Measurements from ENCODE around the gene ZFHX3. TPM values are rescaled to one million over a fixed set of nuclear protein-coding genes. Genes with fewer than 3 reads are reported as not detected.

ZFHX3 gene
- total and polyA plus RNA-seq, 2 of the 8 experiments (the other 6 are each of a cell fraction or from before 2014, with no cell fraction given): 0.08 to 0.99 TPM

DNA sequence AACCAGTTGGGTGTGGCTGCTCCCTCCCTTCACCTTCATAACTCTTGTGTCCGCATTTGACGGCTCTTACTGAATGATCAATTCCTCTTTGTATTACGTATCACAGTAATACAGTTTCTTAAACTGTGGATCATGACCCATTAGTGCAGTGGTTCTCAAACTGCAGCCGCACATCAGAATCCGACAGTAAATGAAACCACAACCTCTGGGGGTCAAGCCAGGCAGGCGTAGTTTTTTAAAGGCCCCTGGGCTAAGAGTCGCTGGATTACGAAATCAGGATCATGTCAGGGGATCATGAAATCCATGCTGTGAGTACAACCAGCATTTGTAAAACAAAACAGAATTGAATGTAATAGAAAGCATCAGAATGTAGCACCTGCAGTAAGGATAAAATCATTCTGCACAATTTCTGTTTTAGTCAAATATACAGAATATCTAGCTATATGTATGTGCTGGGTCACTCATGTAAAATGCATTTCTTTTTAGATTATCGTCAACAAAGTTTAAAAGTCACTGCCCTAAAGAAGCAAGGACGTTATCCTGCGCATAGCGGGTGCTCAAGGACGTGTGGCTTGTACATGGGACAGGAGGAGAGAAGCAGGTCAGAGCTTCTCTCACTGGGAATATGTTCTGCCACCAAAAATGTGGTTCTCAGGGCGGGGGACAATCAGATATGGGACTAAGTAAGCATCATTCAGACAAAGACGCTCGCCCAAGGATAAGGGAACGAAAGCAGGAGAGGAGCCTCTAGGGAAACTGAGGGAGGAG, 113.1 kb downstream of the ZFHX3 start (continued):
- TF ChIP-seq, protein P1, sequence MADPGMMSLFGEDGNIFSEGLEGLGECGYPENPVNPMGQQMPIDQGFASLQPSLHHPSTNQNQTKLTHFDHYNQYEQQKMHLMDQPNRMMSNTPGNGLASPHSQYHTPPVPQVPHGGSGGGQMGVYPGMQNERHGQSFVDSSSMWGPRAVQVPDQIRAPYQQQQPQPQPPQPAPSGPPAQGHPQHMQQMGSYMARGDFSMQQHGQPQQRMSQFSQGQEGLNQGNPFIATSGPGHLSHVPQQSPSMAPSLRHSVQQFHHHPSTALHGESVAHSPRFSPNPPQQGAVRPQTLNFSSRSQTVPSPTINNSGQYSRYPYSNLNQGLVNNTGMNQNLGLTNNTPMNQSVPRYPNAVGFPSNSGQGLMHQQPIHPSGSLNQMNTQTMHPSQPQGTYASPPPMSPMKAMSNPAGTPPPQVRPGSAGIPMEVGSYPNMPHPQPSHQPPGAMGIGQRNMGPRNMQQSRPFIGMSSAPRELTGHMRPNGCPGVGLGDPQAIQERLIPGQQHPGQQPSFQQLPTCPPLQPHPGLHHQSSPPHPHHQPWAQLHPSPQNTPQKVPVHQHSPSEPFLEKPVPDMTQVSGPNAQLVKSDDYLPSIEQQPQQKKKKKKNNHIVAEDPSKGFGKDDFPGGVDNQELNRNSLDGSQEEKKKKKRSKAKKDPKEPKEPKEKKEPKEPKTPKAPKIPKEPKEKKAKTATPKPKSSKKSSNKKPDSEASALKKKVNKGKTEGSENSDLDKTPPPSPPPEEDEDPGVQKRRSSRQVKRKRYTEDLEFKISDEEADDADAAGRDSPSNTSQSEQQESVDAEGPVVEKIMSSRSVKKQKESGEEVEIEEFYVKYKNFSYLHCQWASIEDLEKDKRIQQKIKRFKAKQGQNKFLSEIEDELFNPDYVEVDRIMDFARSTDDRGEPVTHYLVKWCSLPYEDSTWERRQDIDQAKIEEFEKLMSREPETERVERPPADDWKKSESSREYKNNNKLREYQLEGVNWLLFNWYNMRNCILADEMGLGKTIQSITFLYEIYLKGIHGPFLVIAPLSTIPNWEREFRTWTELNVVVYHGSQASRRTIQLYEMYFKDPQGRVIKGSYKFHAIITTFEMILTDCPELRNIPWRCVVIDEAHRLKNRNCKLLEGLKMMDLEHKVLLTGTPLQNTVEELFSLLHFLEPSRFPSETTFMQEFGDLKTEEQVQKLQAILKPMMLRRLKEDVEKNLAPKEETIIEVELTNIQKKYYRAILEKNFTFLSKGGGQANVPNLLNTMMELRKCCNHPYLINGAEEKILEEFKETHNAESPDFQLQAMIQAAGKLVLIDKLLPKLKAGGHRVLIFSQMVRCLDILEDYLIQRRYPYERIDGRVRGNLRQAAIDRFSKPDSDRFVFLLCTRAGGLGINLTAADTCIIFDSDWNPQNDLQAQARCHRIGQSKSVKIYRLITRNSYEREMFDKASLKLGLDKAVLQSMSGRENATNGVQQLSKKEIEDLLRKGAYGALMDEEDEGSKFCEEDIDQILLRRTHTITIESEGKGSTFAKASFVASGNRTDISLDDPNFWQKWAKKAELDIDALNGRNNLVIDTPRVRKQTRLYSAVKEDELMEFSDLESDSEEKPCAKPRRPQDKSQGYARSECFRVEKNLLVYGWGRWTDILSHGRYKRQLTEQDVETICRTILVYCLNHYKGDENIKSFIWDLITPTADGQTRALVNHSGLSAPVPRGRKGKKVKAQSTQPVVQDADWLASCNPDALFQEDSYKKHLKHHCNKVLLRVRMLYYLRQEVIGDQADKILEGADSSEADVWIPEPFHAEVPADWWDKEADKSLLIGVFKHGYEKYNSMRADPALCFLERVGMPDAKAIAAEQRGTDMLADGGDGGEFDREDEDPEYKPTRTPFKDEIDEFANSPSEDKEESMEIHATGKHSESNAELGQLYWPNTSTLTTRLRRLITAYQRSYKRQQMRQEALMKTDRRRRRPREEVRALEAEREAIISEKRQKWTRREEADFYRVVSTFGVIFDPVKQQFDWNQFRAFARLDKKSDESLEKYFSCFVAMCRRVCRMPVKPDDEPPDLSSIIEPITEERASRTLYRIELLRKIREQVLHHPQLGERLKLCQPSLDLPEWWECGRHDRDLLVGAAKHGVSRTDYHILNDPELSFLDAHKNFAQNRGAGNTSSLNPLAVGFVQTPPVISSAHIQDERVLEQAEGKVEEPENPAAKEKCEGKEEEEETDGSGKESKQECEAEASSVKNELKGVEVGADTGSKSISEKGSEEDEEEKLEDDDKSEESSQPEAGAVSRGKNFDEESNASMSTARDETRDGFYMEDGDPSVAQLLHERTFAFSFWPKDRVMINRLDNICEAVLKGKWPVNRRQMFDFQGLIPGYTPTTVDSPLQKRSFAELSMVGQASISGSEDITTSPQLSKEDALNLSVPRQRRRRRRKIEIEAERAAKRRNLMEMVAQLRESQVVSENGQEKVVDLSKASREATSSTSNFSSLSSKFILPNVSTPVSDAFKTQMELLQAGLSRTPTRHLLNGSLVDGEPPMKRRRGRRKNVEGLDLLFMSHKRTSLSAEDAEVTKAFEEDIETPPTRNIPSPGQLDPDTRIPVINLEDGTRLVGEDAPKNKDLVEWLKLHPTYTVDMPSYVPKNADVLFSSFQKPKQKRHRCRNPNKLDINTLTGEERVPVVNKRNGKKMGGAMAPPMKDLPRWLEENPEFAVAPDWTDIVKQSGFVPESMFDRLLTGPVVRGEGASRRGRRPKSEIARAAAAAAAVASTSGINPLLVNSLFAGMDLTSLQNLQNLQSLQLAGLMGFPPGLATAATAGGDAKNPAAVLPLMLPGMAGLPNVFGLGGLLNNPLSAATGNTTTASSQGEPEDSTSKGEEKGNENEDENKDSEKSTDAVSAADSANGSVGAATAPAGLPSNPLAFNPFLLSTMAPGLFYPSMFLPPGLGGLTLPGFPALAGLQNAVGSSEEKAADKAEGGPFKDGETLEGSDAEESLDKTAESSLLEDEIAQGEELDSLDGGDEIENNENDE (IDR thresholded peaks at IDR 0.05; ENCODE audit: insufficient replicate concordance, low read length): no peak
- TF ChIP-seq SP1 (IDR thresholded peaks at IDR 0.05; ENCODE audit: low read depth, low read length): no peak
